Activated gamma-delta T cell (primary cell): ENCODE data around the gene HCST.
"Not testable (repeated sequence)": the region's sequence is repeated elsewhere in the genome, so short reads cannot be mapped to it uniquely, and the experiment has no call there.

Experiments used
- DNase-seq: peaks from one replicate; lab custom pipeline; 2025; lab: John Stamatoyannopoulos, UW
- total RNA-seq, 2 donors: gene quantifications; one replicate each; lab custom pipeline; 2026; lab: John Stamatoyannopoulos, UW

Gene HCST
- total RNA-seq, result 24.6 to 30.8 reads per million in 2 donors

GRCh38 chr19:35901854-35902661 lies at the start of gene HCST:
TSS of gene HCST (plus strand) at chr19:35902529. CDS start at chr19:35902594, 65 bp downstream.
- no peak for DNase-seq

- no peak for DNase-seq
These were observed 49.1 kb upstream of the HCST start for GRCh38 chr19:35853038-35853756.

GRCh38 chr19:35856546-35857149 lies 45.7 kb upstream of the HCST start, which contains the start of gene KIRREL2:
TSS of gene KIRREL2 (plus strand) at chr19:35856911. CDS start at chr19:35857120, 209 bp downstream.
- no peak for DNase-seq

GRCh38 chr19:35858311-35858710 lies 44.0 kb upstream of the HCST start:
- no peak for DNase-seq

GRCh38 chr19:35859414-35859813 lies 42.9 kb upstream of the HCST start:
- no peak for DNase-seq

GRCh38 chr19:35860436-35860817 lies 41.9 kb upstream of the HCST start:
- no peak for DNase-seq

GRCh38 chr19:35860818-35861639 lies 41.3 kb upstream of the HCST start:
- no peak for DNase-seq

- DNase-seq, result no peak
These were observed 40.6 kb upstream of the HCST start for GRCh38 chr19:35861640-35862160.

- DNase-seq, result no peak
These were observed 39.8 kb upstream of the HCST start for GRCh38 chr19:35862528-35862927.

GRCh38 chr19:35863018-35863417 lies 39.3 kb upstream of the HCST start:
- no peak for DNase-seq

- DNase-seq, result peak; percentile 48
These were observed 34.0 kb upstream of the HCST start, which contains the start of gene APLP1 for GRCh38 chr19:35868172-35868822. TSS of gene APLP1 (plus strand) at chr19:35868574. CDS start at chr19:35868637, 63 bp downstream.

GRCh38 chr19:35868823-35869326 lies 33.5 kb upstream of the HCST start:
- DNase-seq, result no peak

GRCh38 chr19:35869327-35870123 lies 32.8 kb upstream of the HCST start:
- peak; percentile 47 for DNase-seq

- not testable (repeated sequence) for DNase-seq
These were observed 32.1 kb upstream of the HCST start for GRCh38 chr19:35870124-35870736.

- no peak for DNase-seq
These were observed 31.5 kb upstream of the HCST start for GRCh38 chr19:35870798-35871197.

GRCh38 chr19:35871611-35872010 lies 30.7 kb upstream of the HCST start:
- no peak for DNase-seq

GRCh38 chr19:35872180-35872579 lies 30.1 kb upstream of the HCST start:
- DNase-seq, result no peak

- DNase-seq, result no peak
These were observed 27.9 kb upstream of the HCST start for GRCh38 chr19:35874392-35874930.

GRCh38 chr19:35879068-35879467 lies 23.3 kb upstream of the HCST start:
- DNase-seq, result no peak
